NB4 (cell line): ENCODE results near the gene PDE6H.

Source experiments
- DNase-seq: peaks from one replicate; pipeline ENCODE4 v3.0.0; 2010; ENCODE audit warnings: low read depth
- H3K4me3 ChIP-seq: one replicate; pipeline ENCODE4 v1.5.1; 2011; ENCODE audit warnings: mild to moderate bottlenecking, low read depth, low read length, moderate library complexity
- CTCF ChIP-seq: IDR thresholded peaks from one replicate; pipeline ENCODE4 v1.5.1; 2012; ENCODE audit warnings: low read depth, low read length
- MYC ChIP-seq: IDR thresholded peaks from 2 replicates; pipeline ENCODE4 v1.6.1; 2011; ENCODE audit warnings: low read depth, low read length
- POLR2A ChIP-seq: IDR thresholded peaks from 2 replicates; pipeline ENCODE4 v1.6.1; 2011; ENCODE audit warnings: mild to moderate bottlenecking; ENCODE audit not compliant: insufficient read length; ENCODE audit errors: extremely low read depth
- TF ChIP-seq, protein P1 (sequence below): IDR thresholded peaks from 2 replicates; pipeline ENCODE4 v1.6.1; 2011; ENCODE audit warnings: low read depth, low read length

PDE6H gene

DNA sequence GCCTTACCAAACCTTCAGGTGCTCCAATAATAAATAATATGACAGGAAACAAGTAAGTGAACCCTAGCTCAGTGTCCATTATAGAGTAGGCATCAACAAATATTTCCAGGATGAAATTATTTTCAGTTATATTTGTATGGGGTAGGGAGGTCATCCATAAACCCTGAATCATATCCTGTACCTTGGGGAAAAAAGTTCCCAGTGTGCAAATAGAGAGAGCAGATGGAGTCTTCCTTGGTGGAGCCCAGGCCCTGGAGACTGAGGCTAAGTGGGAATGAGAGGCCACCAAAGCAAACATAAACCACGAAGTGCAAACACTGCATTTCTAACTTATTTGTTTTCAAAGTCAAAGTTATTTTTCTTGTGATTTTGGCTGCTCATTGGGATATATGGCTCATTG, 26.0 kb upstream of the PDE6H start:
- DNase-seq, result no peak
- H3K4me3 ChIP-seq, result no peak overlapping the region
- TF ChIP-seq MYC, result no peak
- TF ChIP-seq, protein P1, sequence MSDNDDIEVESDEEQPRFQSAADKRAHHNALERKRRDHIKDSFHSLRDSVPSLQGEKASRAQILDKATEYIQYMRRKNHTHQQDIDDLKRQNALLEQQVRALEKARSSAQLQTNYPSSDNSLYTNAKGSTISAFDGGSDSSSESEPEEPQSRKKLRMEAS, result no peak

DNA sequence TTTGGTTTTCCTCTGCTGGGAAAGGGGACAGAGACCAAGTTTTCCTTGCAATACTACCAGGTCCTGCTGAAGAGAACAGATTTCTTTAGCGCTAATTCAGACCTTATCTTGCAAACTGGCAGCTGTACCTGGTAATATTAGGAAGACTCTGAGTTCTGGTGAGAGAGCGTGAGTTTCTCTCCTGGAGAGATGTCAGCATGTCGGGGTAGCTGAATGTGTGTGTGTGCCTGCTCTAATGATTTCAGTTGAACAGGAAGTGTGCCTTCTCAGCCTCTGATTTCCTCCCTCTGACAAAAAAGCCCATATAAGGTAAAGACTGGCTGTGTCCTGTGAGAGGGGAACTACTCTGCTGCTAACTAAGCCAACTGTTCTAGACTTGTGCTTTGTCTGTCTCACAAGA, 24.2 kb upstream of the PDE6H start:
- peak; percentile 60 for TF ChIP-seq POLR2A
- TF ChIP-seq, protein P1, result peak; percentile 61; the same call in 1 of the 2 replicates
- TF ChIP-seq MYC, result no peak
- no peak for TF ChIP-seq CTCF
- H3K4me3 ChIP-seq, result peak overlapping the region; percentile 64
- peak; percentile 92 for DNase-seq

DNA sequence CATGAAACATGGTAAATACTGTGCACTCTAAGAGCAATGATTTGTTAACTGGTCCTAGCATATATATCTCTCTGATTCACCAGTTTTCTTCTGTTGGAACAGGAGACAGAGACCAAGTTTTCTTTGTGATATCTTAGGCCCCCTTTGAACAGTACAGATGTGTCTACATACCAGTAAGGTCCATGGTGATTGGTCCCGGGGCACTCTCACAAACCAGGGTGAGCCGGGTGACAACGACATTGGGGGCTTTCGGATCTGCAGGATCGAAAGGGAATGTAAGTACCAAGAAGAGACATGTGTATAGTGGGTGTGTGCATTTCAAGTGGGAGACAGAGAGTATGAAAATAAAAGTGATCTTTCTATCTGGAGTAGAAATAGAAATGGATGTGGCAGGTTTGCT, 23.2 kb upstream of the PDE6H start:
- no peak for TF ChIP-seq POLR2A
- TF ChIP-seq CTCF, result no peak
- TF ChIP-seq, protein P1, result no peak
- no peak for TF ChIP-seq MYC
- H3K4me3 ChIP-seq, result no peak overlapping the region
- DNase-seq, result no peak

GRCh38 chr12:14950421-14950820, 22.4 kb upstream of the PDE6H start:
- no peak for DNase-seq
- no peak overlapping the region for H3K4me3 ChIP-seq
- TF ChIP-seq MYC (no peak), CTCF (no peak), POLR2A (no peak)
- TF ChIP-seq, protein P1, result no peak

DNA sequence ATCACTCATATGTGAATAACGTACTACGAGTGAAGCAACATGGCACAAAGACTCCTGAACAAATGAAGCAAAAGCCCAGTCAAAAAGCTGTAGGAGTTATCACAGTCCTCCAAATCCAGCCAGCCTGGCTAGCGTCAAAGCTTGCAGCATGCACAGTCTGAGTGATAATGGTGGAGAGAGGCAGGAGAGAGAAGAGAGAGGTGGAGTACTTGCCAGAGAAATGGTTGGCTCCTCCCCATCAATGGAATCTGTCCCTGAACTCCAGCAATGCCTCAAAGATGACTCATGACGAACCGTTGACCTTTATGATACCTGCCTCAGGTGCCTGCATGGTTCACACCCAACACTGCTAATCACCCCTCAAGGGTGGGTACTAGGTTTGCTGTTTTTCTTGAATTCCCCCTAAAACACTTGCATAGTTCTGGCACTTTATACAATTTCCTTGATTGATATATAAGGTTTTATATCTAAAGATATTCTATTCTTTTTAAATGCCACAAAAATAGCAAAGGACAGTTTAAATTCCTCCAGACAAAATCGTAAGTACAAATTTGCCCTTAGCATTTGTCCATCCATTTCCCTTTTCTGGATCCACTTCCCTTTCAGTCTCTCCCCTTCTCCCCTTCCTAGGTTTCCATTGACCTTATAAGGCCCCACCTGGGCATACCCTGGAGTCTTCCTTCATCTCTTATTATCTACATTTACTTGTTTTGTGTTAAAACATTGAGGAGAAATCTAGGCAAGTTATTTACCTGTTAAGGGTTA, 21.7 kb upstream of the PDE6H start:
- TF ChIP-seq POLR2A, result no peak
- TF ChIP-seq, protein P1, result no peak
- no peak for TF ChIP-seq CTCF
- TF ChIP-seq MYC, result no peak

GRCh38 chr12:14951851-14952250, 21.0 kb upstream of the PDE6H start:
- no peak for DNase-seq
- no peak for TF ChIP-seq CTCF
- TF ChIP-seq, protein P1, result no peak
- TF ChIP-seq POLR2A, result no peak
- no peak for TF ChIP-seq MYC
- H3K4me3 ChIP-seq, result no peak overlapping the region

More for the DNA sequence above, 21.7 kb upstream of the PDE6H start:
- no peak overlapping the region for H3K4me3 ChIP-seq
- DNase-seq, result no peak
